A673 (cell line): ENCODE measurements around the gene FBXO17.

Experiments
- EZH2 ChIP-seq: fragments of 200-600 bp; sonication (generic); IDR thresholded peaks from 2 replicates; pipeline ENCODE4 v1.6.1; 2017; ENCODE audit warnings: borderline replicate concordance, low read depth, mild to moderate bottlenecking, mixed read lengths, antibody characterized with exemption, low read length; ENCODE audit not compliant: poor library complexity, severe bottlenecking
- TF ChIP-seq, protein P1 (sequence below): fragments of 300-800, 200-600 bp; sonication (generic); conservative IDR thresholded peaks from 2 replicates; pipeline ENCODE4 v1.5.1; 2017; ENCODE audit warnings: low read depth, mild to moderate bottlenecking, antibody characterized with exemption, low read length, moderate library complexity, mixed read lengths

DNA sequence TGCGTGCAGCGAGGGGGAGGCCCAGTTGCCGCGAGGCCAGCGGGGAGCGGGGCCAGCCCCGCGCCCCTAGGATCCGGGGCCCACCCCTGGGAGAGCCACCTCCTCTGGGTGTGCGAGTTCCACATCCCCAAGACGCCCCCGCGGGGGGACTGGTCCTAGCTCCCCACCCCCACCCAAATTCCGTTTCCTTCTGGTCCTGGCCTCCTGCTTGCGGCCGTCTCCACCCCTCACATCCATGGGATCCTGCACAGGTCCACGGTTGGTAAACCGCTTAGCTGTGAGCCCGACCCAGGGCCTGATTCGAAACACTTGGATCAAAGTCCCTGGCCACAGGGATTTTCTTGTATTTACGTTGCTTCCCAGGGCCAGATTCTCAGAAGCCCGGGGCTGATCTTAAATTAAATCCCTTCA, 324 bp upstream of the FBXO17 start:
- no peak for TF ChIP-seq EZH2
- TF ChIP-seq, protein P1, sequence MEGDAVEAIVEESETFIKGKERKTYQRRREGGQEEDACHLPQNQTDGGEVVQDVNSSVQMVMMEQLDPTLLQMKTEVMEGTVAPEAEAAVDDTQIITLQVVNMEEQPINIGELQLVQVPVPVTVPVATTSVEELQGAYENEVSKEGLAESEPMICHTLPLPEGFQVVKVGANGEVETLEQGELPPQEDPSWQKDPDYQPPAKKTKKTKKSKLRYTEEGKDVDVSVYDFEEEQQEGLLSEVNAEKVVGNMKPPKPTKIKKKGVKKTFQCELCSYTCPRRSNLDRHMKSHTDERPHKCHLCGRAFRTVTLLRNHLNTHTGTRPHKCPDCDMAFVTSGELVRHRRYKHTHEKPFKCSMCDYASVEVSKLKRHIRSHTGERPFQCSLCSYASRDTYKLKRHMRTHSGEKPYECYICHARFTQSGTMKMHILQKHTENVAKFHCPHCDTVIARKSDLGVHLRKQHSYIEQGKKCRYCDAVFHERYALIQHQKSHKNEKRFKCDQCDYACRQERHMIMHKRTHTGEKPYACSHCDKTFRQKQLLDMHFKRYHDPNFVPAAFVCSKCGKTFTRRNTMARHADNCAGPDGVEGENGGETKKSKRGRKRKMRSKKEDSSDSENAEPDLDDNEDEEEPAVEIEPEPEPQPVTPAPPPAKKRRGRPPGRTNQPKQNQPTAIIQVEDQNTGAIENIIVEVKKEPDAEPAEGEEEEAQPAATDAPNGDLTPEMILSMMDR, result no peak
